Amniotic epithelial cell (primary cell): ENCODE results near the gene ECI1.
"Not testable (repeated sequence)": the region's sequence is repeated elsewhere in the genome, so short reads cannot be mapped to it uniquely, and the experiment has no call there.

ENCODE experiments used
- DNase-seq: peaks from one replicate; pipeline ENCODE4 v3.0.0-alpha.2; 2010; ENCODE audit warnings: low read depth

The ECI1 gene

DNA sequence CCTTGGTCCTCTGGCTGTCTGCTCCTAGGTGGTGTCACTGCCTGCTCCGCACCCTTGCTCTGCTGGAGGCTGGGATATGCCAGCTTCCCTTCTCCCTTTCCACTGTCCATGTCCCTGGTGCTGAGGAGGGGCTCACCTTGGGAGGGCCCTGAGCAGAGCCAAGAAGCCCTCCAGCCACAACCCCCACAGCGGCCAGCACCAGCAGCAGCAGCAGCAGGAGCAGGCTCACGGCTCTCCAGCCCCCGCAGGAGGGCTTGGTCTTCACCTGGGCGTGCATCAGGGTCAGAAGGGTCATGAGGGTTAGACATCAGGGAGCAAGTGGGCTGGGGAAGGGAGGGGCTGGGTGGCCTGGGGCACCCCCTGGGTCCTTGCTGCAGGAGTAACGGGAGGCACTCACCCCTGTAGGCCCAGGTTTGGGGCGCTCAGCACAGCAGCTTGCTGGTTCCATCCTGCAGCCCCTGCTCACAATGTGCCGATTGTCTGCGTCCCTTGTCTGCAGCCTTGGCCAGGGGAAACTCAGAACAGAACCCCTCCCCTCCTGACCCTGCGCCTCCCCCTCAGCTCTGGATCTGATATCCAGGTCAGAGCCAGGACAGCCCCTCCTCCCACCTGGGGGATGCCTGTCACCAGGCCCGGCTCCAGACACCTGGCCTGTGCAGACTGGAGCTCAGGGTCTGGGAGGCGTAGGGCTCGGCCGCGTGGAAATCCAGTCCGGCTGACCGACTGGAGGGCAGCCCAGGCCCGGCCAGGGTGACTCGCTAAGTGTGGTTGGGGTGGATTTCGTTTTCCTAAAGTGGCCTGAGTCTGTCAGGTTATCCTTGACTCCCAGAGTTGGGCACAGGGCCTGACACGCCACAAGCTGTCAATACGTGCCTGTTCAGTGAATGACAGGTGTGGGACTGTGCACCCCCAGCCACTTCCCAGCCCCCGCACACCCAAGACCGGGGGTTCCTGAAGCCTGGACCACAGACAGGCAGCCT is 40.7 kb downstream of the ECI1 start, which contains the start of gene BRICD5:
TSS of gene BRICD5 (minus strand) at position 478 of the 980 bp plus-strand sequence. CDS start at position 448, 30 bp downstream.
- no peak for DNase-seq

DNA sequence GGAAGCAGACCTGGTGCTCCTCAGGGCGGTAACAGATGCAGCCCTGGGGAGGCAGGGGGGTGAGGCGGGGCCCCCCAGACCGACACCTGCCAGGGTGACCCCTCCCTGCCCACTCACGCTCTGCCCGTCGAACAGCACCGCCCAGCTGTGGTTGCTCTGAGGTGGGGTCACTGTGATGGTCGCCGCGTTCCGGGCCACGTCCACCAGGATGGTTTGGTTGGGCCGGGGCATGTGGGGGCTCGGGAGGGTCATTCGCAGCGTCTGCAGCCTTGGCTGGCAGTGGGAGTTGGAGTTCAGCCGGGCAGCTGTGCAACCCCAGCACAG is 41.4 kb downstream of the ECI1 start:
- no peak for DNase-seq

DNA sequence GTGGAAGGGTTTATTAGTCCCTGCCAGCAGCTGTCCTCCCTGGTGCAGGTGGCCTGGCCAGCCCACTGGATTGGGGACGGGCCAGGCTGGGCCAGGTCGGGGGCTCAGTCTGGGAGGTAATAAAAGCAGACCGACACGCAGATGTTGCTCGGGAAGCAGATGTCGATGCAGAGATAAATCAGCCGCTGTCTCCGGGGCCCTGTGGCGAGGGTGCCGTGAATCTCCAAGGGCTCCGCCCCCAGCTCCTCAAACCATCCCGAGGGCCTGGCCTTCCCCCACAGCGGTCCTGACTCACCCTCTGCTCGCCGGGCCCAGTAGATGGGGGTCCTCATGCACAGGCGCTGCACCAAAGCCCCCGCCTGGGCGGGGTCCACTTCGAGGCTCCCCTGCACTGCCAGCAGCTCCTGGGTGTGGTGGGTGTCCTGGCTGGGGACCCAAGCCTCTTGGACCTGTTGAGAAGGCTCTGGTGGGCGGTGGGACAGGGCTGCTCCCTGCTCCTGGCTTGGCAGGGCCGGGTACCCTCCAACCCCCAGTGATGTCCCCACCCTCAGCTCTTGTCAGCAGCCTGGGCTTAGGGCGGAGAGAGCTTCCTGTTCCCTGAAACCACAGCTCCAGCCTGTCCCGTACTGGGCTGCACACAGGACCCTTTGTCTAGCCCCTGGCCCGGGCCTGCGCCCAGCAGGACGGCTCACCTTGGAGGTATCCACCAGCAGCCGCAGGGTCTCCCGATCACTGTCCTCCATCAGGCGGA is 42.0 kb downstream of the ECI1 start:
- no peak for DNase-seq

DNA sequence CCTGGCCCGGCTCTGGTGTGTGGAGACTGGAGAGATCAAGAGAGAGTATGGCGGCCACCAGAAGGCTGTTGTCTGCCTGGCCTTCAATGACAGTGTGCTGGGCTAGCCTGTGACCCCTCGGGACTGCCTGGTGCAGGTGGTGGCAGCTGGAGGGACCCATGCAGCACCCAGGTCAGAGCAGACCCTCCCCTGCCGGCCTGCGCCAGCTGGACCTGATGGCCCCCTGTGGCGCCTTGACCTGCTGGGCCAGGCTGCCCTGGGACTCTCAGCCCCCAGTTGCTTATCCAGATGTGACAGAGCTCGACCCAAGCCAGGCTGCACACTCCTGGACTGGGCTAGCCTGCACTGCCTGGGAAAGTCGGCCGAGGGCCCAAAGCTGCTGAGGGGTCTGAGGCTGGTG is 42.6 kb downstream of the ECI1 start:
- DNase-seq, result no peak

DNA sequence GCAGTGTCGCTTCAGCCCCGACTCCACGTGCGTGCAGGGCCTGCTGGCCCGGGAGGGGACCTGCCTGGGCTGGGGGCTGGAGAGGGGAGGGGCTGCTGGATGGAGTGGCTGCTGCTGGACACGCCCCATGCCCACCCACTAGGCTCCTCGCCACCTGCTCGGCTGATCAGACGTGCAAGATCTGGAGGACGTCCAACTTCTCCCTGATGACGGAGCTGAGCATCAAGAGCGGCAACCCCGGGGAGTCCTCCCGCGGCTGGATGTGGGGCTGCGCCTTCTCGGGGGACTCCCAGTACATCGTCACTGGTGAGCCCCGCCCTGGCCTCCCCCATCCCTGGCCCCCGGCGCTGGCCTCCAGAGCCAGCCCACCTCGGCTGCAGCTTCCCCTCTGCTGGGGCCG is 43.1 kb downstream of the ECI1 start:
- no peak for DNase-seq

DNA sequence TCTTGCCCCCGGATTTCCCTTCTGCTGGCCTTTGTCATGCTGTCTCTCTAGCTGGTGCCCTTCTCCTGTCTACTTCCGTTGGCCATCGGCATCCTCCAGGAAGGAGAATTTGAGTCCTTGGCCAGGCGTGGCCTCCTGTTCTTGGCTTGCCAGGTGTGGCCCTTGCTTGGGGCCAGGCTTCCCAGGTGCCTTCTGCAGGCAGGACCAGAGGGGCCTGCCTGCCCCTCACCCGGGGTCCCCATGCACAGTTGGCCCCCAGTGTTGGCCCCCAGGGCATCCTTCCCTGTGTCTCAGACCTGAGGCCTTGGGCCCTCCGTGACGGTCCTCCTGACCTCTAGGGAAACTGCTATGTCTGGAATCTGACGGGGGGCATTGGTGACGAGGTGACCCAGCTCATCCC is 43.5 kb downstream of the ECI1 start:
- no peak for DNase-seq

DNA sequence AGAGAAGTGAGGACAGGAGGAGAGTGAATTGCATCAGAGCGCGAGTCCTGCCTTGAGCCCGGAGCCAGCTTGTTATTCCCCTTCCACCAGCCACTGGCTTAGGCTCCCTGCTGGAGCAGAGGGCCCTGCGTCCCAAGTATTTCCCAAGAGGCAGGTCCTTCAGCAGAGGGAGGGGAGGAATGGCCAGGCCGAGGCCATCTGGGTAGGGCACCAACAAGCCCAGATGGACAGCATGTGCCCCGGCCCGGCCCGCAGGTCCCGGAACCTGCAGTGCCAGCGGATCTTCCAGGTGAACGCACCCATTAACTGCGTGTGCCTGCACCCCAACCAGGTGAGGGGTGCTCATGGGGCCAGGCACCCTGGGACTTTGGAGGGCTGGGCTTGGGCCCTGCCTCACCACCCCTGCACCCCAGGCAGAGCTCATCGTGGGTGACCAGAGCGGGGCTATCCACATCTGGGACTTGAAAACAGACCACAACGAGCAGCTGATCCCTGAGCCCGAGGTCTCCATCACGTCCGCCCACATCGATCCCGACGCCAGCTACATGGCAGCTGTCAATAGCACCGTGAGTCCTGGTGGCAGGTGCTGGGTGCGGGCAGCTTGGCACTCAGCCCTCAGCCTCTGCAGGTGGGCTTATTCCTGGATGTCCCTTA is 44.5 kb downstream of the ECI1 start:
- DNase-seq, result no peak

DNA sequence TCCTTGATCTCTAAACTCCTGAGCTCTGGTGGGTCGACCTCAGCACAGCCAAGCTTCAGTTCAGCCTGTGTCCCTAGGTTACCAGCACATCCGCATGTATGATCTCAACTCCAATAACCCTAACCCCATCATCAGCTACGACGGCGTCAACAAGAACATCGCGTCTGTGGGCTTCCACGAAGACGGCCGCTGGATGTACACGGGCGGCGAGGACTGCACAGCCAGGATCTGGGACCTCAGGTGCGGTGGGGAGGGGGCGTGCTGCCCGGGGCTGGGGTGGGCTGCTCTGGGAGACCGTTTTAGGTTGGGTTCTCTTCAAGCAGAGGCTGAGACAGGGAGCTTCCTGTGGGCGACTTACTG is 45.0 kb downstream of the ECI1 start:
- DNase-seq, result no peak

DNA sequence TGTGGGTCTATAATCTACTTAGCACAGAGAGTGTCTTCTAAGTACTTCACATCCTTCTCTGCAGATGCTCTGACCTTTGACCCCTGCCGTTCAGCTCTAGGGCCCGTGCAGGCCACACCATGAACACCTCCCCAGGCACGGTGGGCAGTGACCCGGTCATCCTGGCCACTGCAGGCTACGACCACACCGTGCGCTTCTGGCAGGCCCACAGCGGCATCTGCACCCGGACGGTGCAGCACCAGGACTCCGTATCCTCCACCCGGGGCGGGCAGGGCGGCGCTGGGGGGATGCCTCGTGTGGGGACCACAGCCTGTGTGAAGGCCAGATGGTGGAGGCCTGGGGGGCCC is 45.4 kb downstream of the ECI1 start:
- no peak for DNase-seq

DNA sequence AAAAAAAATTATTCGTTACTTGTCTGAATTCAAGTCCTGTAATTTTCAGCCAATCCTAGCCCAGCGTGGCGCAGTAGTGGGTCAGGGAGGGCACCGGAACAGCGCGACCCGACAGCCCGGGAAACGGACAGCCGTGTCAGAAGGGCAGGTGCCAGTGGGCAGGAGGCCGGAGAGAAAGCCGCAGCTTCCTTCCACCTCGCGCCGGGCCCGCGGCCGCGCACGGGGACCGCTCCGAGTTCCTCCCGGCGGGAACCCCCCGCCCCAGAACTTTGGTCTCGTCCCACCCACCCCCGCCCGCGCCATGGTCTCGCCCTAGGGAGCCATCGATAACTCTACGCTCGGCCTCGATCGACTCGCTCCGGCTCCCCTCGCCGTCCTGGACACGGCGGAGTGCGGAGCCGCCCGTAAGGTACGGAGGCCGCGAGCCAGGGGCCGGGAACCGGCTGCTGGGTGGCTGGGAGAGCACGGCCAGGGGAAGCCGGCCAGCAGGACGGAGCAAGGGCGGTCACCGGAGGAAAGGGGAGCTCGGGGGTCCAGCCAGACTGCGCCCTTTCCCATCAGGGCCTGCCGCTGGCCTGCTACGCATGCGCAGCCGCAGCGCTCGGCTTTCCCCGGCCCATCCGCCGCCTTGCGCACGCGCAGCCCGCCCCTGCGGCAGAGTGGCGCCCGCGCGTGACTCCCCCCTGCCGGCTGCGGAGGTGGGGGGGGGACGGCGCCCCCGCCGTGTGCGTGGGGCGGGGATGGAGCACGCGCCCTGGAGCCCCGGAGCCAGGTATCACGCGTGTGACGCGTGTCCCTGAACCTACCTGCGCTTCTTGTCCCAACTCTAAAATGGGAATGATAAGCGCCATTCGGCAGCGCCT is 46.1 kb downstream of the ECI1 start, which contains the start of gene MLST8:
TSS of gene MLST8 (plus strand) at position 351 of the 863 bp plus-strand sequence. CDS start 632 bp downstream, outside the sequence.
- DNase-seq, result peak; percentile 78

DNA sequence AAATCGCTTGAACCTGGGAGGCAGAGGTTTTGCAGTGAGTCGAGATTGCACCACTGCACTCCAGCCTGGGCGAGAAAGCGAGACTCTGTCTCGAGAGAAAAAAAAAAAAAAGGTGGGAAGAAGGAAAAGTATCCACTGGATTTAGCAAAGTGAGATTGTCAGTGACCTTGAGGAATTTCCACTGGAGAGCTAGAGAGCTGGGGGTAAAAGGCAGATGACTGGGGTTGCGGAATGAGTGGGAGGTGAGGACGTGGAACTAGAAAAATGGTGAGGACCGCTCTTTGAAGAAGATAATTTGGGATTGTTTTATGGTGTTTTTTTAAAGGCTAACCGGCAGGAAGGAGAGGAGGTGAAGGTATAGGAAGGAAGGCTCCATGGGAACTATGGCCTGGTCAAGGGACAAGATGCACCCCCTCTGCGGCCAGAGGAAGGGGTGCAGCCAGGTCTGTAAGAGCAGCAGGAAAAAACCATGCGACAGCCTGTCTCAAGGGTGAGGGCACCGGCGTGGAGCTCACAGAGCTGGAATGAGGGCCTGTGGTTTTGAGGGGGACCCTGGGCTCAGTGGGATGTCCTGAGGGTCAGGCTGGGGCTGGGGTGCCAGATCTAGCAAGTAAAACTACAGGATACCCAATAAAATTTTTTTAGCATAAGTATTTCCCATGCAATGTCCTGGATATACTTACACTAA is 46.8 kb downstream of the ECI1 start:
- peak; percentile 53 for DNase-seq

DNA sequence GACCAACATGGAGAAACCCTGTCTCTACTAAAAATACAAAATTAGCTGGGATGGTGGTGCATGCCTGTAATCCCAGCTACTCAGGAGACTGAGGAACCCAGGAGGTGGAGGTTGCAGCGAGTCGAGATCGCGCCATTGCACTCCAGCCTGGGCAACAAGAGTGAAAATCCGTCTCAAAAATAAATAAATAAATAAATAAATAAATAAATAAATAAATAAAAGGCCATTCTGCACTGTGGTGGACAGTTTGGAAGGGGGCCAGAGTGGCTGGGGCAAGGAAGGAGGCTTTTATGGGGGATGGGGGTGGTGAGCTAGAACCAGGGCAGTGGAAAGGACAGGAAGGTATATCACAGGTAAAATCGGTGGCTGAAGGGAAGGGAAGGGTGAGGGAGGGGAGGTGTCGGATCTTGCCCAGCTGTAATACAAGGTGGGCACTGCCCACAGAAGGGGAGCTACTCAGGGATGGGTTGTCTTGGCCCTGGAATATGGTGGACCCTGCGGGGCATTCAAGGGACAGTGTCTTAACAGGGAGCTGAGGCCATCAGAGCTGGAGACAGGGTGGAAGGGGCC is 48.2 kb downstream of the ECI1 start:
- DNase-seq, result not testable (repeated sequence)

DNA sequence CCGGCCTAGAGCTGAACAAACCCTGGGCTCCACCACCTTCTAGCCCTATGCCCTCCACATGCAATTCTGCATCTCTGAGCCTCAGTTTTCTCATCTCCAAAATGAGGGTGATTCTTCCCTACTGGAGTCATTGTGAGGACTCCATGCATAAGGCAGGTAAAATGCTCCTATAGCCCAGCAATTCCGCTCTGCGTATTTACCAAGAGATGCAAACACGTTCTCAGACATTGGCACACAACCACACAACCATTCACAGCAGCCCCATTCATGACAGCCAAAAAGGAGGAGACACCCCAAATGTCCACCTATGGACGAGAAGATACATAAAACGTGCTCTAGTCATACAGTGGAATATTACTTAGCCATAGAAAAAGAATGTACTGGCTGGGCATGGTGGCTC is 51.1 kb downstream of the ECI1 start:
- no peak for DNase-seq

DNA sequence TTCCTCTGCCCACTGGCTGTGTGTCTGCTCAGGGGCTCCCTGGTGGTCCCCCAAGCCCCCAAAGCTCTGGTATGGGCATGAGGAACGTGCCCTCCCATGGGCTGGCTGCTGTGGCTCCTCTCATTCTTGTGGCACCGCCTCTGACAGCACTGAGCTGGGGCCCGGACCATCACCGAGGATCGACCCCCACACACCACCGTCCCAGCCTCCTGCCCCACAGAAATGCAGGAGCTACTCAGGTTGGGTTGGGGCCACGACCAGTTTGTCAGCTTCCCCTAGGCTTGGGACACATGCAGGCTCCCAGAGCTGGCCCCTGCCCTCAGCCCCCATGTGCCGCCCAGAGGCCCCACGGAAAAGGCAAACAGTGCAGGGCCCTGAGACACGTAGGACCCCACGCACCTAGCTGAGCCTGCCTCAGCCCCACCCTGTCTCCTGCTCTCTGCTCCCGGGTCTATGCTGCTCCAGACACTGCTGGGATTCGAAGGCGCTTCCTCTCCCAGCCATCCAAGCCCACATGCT is 51.7 kb downstream of the ECI1 start:
- no peak for DNase-seq

DNA sequence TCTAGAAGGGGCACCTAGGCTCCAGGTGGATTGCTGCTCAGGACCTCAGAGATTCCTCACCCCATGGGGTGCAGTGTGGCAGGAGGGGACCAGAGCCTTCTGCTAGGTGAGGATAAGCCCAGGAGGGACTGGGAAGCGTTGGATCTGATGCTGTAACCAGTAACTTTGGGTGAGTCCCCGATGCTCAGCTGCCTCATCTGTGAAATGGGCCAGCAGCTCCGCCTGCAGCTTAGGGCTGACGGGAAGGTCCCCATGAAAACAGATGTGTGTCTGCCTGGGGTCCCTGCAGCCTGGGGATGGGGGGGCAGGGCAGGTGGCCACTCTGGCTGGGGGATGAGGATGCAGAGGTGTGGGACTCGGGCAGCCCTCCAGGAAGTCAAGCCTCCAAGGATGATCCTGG is 52.3 kb downstream of the ECI1 start:
- DNase-seq, result no peak

DNA sequence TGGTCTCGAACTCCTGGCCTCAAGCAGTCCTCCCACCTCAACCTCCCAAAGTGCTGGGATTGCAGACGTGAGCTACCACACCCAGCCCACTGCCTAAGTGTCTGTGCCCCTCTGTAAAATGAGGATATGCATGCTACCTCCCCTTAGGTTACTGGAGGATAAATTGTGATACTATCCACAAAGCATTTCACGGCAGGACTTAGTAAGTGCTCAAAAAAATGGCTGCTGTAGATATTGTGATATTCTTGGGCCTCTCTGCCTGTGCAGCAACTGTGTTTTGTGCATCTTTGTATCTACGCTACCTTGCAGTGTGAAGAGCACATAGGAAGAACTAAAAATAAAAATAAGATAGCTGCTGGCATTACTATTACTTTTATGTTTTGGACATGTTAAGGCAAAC is 53.1 kb downstream of the ECI1 start:
- no peak for DNase-seq

DNA sequence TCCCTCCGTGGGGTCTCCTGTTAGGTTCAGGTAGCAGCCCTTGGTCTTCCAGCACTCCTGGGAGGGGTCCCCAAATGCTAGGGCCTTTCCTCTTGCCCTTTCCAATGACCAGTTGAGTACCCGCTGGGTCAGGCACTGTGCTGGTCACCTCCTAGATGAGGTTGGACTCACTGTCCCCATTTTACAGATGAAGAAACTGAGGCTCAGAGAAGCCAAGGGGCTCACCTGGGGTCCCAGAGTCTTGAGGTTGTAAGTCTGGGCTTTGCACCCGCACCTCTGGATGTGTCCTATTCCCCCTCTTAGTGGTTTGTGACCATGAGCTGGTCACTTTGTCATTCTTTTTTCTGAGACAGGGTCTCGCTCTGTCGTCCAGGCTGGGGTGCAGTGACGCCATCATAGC is 53.6 kb downstream of the ECI1 start:
- DNase-seq, result no peak

DNA sequence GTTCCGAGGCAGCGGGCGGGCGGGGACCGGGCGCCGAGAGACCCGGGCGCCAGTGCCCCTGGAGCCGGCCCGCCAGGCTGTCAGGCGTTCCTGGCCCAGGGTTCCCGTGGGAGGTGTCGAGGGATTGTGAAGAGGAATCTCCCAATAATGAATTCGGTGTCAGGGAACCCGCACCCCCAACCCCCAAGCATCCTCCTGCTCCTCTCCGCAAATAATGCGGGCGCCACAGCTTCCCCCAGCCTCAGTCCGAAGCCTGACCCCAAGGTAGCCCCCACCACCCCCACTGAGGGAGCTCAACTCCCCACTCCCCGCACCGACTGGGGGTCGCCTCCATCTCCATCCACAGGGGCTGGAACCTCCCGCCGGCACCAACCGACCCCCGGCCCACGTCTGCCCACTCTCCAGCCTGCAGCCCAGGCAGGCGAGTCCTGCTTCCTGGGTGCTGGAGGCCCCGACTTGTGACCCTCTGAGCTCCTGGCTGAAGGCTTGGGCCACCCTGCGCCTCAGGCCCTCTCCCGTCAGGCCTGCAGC is 54.3 kb downstream of the ECI1 start:
- no peak for DNase-seq

DNA sequence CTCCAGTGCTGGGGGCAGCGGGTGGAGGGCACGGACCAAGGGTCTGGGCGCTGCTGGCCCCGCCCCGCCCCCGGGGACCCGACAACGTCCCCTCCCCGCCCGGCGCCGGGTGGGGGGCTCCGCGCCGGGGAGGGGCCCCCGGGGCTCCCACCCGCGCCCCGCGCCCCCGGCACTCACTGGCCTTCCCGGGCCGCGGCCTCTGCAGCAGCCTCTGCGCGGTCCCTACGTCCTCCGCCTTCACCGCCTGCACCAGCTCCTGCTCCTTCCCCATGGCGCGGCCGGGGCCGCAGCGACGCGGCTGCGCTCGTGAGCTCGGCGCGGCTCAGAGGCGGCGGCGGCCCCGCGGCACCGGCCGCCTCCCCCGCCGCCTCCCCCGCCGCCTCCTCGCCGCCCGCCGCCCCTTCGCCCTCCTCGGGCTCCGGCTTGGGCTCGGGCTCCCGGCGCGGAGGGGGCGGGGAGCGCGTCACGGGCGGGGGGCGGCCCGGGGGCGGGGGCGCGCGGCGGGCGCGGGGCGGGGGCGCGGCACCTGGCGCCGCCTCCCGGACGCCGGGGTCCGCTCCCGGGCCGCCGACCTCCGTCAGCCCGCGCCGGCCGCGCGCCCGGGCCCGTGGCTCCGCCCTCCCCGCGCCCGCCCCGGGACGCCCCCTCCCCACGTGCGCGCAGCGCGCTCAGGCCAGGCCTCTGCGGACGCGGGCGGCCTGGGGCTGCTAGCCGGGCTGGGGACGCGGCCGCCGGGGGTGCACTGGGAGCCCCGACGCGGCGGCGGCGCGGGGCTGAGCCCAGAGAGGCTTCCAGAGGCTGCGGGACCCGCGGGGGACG is 55.0 kb downstream of the ECI1 start, which contains the start of gene CASKIN1:
TSS of gene CASKIN1 (minus strand) at position 444 of the 819 bp plus-strand sequence. CDS start at position 271, 173 bp downstream.
- DNase-seq, result no peak
